GM19467 (cell line): ENCODE results near the gene APOH.

Experiments
- ATAC-seq: cut with Tn5 transposase; IDR thresholded peaks from one replicate; pipeline ENCODE4 v1.9.1; 2021; ENCODE audit warnings: mild to moderate bottlenecking, moderate library complexity; ENCODE audit not compliant: unreplicated experiment

APOH gene

DNA sequence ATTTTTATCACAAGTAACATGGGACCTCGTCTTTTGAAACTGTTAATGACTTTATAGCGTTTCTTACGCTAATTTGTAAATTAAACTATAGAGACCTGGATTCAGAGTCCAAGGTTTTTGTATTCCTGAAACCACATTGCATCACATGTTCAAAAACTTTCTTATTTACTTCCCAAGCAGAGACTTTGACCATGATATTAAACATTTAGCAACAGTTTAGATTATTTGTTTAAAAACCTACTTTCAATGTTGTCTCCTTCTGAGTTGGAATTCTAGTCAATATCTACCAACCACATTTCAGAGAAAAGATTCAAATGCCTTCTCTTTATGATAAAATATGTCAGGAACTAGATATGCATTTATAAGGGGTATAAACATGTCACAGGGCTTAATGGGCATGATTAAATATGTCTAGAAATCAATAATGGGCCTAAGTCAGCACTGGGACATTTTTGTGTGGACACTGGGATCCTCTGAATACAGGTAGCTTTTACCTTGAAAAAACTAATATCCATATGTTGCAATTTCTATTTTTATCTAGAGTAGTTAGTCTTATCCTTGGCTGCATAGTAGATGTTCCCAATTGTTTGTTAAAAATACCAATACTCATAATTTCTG, 6.3 kb upstream of the APOH start:
- ATAC-seq: no peak

DNA sequence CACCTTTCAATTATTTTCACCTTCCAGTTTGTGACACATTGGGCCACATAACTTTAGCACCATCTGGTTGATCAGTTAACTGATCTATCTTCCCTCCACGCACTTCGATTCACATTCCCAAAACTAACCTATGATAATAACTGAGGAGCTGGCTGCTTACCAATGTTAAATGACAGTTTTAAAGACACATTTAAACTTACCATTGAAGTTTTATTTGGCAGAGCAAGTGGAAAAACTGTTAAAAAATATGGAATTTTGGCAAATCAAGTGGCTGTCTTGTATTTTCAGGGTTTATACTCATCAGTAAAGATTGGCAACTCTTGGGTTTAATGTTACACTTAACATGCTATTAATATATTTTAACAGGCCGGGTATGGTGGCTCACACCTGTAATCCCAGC, 5.4 kb upstream of the APOH start:
- no peak for ATAC-seq

DNA sequence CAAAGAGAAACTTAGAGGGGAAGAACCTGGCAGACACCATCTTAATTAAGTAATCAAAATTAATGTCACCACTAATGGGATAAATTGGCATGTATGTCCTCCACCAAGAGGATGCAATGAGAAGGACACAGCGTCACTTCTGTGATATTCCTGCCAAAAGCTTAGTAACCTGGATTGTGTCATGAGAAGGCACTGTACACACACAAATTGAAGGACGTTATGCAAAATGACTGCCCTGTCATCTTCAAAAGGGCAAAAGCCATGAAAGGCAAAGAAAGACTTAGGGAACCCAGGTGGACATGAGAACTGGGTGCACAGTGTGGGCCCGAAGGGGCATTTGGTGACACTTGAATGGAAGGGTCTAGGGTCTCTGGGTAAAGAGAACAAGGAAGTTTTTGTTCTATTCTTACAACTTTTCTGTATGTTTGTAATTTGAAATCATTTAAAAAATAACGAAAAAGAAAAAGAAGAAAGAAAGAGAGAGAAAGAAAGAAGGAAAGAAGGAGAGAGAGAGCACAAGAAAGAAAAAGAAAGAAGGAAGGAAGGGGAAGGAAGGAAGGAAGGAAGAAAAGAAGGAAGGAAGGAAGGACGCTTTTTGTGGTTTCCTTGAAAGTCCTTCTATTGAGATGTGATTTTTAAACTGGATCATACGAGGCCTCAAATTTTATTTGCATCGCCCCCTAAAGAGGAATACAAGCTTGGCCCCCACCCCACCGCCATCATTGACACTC, 4.0 kb upstream of the APOH start:
- ATAC-seq: no peak

GRCh38 chr17:66230922-66231591, 1.8 kb upstream of the APOH start:
- ATAC-seq: no peak

- no peak for ATAC-seq
Measured at GRCh38 chr17:66229783-66230538, 746 bp upstream of the APOH start.

- ATAC-seq: no peak
Measured at GRCh38 chr17:66227212-66228045, 1.8 kb downstream of the APOH start.

- ATAC-seq: no peak
Measured at GRCh38 chr17:66222798-66223350, 6.3 kb downstream of the APOH start.

GRCh38 chr17:66221755-66222530, 7.3 kb downstream of the APOH start:
- ATAC-seq: no peak

DNA sequence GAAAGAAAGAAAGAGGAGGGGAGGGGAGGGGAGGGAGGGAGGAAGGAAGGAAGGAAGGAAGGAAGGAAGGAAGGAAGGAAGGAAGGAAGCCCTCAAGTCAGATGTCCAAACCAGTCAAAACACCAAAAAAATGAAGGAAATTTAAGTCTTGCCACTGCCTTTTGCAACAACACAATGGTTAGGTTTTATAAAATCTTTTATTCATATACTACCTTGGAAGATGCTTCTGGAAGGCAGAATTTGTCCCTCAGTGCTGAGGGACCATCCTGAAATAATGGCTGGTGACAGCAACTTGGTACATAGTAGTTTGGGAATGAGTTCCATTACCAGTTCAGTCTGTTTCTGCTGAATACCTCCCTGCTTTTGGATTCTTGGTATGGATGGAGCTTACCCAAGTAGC, 7.9 kb downstream of the APOH start:
- no peak for ATAC-seq

GRCh38 chr17:66220079-66220835, 9.0 kb downstream of the APOH start:
- ATAC-seq: no peak

DNA sequence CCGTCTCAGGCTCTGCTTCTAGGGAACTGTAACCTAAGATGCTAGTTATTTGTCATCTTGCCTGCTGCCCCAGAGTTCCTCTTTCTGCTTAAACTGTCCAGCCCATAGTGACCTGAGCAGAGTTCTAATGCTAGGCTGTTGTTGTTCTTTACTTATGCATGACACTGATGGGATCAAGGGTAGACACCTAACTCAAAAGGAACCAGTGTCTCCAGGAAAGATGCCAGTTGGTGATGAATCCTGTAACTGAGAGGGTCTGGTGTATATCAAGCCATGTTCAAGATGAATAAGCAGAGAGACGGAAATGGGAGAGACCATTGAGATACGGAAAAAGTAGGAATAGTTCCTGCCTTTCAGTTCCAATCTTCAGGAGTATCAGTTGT, 13.7 kb downstream of the APOH start:
- no peak for ATAC-seq

GRCh38 chr17:66214884-66215528, 14.2 kb downstream of the APOH start:
- ATAC-seq: no peak

GRCh38 chr17:66211047-66211810, 18.0 kb downstream of the APOH start:
- ATAC-seq: no peak

- ATAC-seq: no peak
Measured at GRCh38 chr17:66210208-66210574, 19.0 kb downstream of the APOH start.

- ATAC-seq: no peak
Measured at GRCh38 chr17:66207936-66208335, 21.3 kb downstream of the APOH start.

GRCh38 chr17:66203274-66204015, 25.8 kb downstream of the APOH start:
- ATAC-seq: no peak

GRCh38 chr17:66200685-66201092, 28.5 kb downstream of the APOH start:
- ATAC-seq: no peak
